Body of pancreas (tissue), 4 donors: ENCODE measurements around the gene CDH22. TPM values are rescaled to one million over a fixed set of nuclear protein-coding genes. Genes with fewer than 3 reads are reported as not detected.

ENCODE experiments used
- ATAC-seq: fragments of 150-250 bp; one replicate; pipeline ENCODE4 v1.9.1; 2016
- DNase-seq, 4 donors: peaks; one replicate each; pipeline ENCODE4 v3.0.0-alpha.2; 2019
- H3K27ac ChIP-seq, 4 donors: fragments of 200-600 bp; sonication (generic); 1 replicate in 3 of 4; 2 replicates in 1 of 4; pipeline versions ENCODE4 v1.5.1 to v1.6.1; 2016 to 2019; ENCODE audit warnings: mild to moderate bottlenecking in 1 of 4, mixed read lengths in 1 of 4, moderate library complexity in 1 of 4
- H3K27me3 ChIP-seq, 2 donors: fragments of 200-600 bp; sonication (generic); one replicate each; pipeline ENCODE4 v1.6.0; 2016; ENCODE audit warnings: mild to moderate bottlenecking in 1 of 2
- H3K36me3 ChIP-seq, 2 donors: fragments of 200-600 bp; sonication (generic); replicated peaks in 1 of 2; 2 replicates each; pipeline ENCODE4 v1.5.1; 2016; ENCODE audit warnings: low read depth in 2 of 2; ENCODE audit not compliant: insufficient read depth in 1 of 2
- H3K4me1 ChIP-seq: fragments of 200-600 bp; sonication (generic); one replicate; pipeline ENCODE4 v1.6.0; 2016
- H3K4me3 ChIP-seq, 2 donors: fragments of 200-600 bp; sonication (generic); 1 replicate in 1 of 2; 2 replicates in 1 of 2; pipeline ENCODE4 v1.5.1; 2016 to 2019
- H3K9me3 ChIP-seq, 3 donors: fragments of 200-600 bp; sonication (generic); 1 replicate in 2 of 3; 2 replicates in 1 of 3; pipeline ENCODE4 v1.5.1; 2016
- CTCF ChIP-seq, 7 experiments: fragments of 450-650 bp in 4 of 7; fragments of 200-600 bp in 3 of 7; sonication (generic) in 3 of 7; IDR thresholded peaks; one replicate each; pipeline ENCODE4 v1.5.1; 2016 to 2019; ENCODE audit warnings: antibody characterized with exemption in 7 of 7
- POLR2A ChIP-seq, 3 donors: fragments of 450-650 bp; IDR thresholded peaks; one replicate each; pipeline ENCODE4 v1.6.1; 2016; ENCODE audit warnings: antibody characterized with exemption in 3 of 3, mild to moderate bottlenecking in 2 of 3
- WGBS, 2 donors: methylation state at CpG; one replicate each; pipeline ENCODE4 v1.1.5; 2017; 5-methylcytosine and 5-hydroxymethylcytosine counted together
- intact Hi-C: fragments of 100-400 bp; cut with DNase I; formaldehyde crosslinking; loops from one replicate; pipeline ENCODE4 v1.15.1; 2023
- total RNA-seq, 2 donors: library from RNA; depleted of rRNA; stranded (reverse); fragments of >200 nt; gene quantifications; one replicate each; pipeline ENCODE4 v1.1.0, GENCODE V29; 2016

CDH22 gene
- total RNA-seq, 2 donors from 2014 or later, result 1.3 to 2.1 TPM

- DNase-seq, result no peak
- Histone ChIP-seq H3K36me3 (no peaks in the 10 kb centered on the region), H3K4me3 (no peak overlapping the region), H3K27me3 (no peaks in the 10 kb centered on the region), H3K4me1 (peaks cover 12% of the 10 kb centered on the region), H3K27ac (no peak overlapping the region), H3K9me3 (no peaks in the 10 kb centered on the region)
- TF ChIP-seq POLR2A (IDR thresholded peaks at IDR 0.05) (no peak), CTCF (IDR thresholded peaks at IDR 0.05) (no peak)
- WGBS, 2 donors, result 47 to 58% methylated on average over 12 of the region's 12 CpGs
- intact Hi-C loops, result no loop called here
- no peak for ATAC-seq
These were observed 172.3 kb downstream of the CDH22 start for GRCh38 chr20:46135856-46136633.

- intact Hi-C loops, result loop anchor here (5.0 kb wide), 1 partner anchor 213 kb away; no protein-coding TSS in a partner anchor
- 74 to 77% methylated on average over 7 of the region's 7 CpGs for WGBS, 2 donors
- Histone ChIP-seq H3K27me3 (no peaks in the 10 kb centered on the region), H3K27ac (no peak overlapping the region), H3K4me1 (peaks cover 7% of the 10 kb centered on the region), H3K36me3 (no peaks in the 10 kb centered on the region), H3K4me3 (no peak overlapping the region), H3K9me3 (no peaks in the 10 kb centered on the region)
- ATAC-seq (no peak), DNase-seq (no peak)
- TF ChIP-seq CTCF (IDR thresholded peaks at IDR 0.05), result no peak
- no peak for TF ChIP-seq POLR2A (IDR thresholded peaks at IDR 0.05)
These were observed 173.6 kb downstream of the CDH22 start for GRCh38 chr20:46134716-46135115.

GRCh38 chr20:46133886-46134654 is 174.2 kb downstream of the CDH22 start:
- intact Hi-C loops, result loop anchor here (5.0 kb wide), 1 partner anchor 213 kb away; no protein-coding TSS in a partner anchor

GRCh38 chr20:46132705-46133120 is 175.6 kb downstream of the CDH22 start:
- TF ChIP-seq CTCF (IDR thresholded peaks at IDR 0.05) (peak; percentile 67 to 91 (median 83)), POLR2A (IDR thresholded peaks at IDR 0.05) (no peak)
- Histone ChIP-seq H3K27me3 (no peaks in the 10 kb centered on the region), H3K4me1 (peaks cover 6% of the 10 kb centered on the region), H3K9me3 (no peaks in the 10 kb centered on the region), H3K27ac (no peak overlapping the region), H3K4me3 (no peak overlapping the region), H3K36me3 (no peaks in the 10 kb centered on the region)
- 10 to 18% methylated on average over 17 of the region's 17 CpGs for WGBS, 2 donors
- ATAC-seq (peak; percentile 79), DNase-seq (peak; percentile 74 to 82 (median 76))
- intact Hi-C loops, result loop anchor here (5.0 kb wide), 1 partner anchor 215 kb away; no protein-coding TSS in a partner anchor

More at GRCh38 chr20:46133886-46134654, 174.2 kb downstream of the CDH22 start:
- no peak overlapping the region for H3K4me3 ChIP-seq
- no peaks in the 10 kb centered on the region for H3K9me3 ChIP-seq
- WGBS, 2 donors, result 65% methylated on average over 11 of the region's 11 CpGs
- no peak overlapping the region for H3K27ac ChIP-seq
- DNase-seq (no peak), ATAC-seq (no peak)
- peaks cover 6% of the 10 kb centered on the region for H3K4me1 ChIP-seq
- H3K36me3 ChIP-seq, result no peaks in the 10 kb centered on the region
- H3K27me3 ChIP-seq, result no peaks in the 10 kb centered on the region
- TF ChIP-seq POLR2A (IDR thresholded peaks at IDR 0.05) (no peak), CTCF (IDR thresholded peaks at IDR 0.05) (no peak)
